Anterior cingulate cortex (tissue), 58 donors: ENCODE measurements around the gene BSDC1.
"Not testable (repeated sequence)": the region's sequence is repeated elsewhere in the genome, so short reads cannot be mapped to it uniquely, and the experiment has no call there.

Experiments used
- DNase-seq, 58 donors: peaks; one replicate each; lab custom pipeline; 2025; lab: John Stamatoyannopoulos, UW

Gene BSDC1

DNA sequence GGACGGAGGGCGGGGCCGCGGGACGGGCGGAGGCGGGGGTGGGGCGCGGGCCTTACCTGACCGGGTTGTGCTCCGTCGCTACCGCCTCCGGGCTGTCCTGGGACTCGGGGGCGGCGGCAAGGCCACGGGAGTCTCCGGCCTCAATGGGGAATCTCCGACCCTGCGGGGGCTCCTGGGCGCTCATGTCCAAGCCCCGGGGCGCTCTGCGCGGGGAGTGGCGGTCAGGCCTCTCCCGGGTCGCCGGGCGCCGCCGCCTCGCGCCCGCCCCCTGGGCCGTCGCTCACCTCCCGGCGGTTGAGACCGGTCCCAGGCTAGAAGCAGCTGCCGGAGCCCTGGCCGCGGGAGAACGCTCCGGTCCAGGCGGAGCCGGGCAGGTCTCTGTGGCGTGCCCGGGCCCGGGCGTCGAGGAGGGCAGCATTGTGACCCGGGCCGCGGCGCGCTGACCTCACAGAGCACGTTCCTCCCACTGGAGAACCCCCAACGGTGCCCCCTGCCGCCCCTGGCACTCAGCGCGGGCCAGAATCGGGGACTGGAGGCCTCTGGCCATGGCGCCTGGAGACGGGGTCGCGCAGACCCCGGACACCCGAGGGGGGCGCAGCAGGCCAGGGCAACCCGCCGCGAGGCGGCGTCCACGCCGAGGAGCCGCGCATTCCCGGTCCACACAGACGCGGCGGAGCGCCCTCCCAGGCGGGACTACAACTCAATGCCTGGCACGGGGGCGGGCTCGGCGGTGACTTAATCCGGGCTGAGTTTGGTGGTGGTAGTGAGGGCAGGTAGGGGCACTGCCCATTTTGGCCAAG is 32.4 kb downstream of the BSDC1 start:
- DNase-seq: peak in 50 of 58 donors; percentile 22 to 77 (median 52)

DNA sequence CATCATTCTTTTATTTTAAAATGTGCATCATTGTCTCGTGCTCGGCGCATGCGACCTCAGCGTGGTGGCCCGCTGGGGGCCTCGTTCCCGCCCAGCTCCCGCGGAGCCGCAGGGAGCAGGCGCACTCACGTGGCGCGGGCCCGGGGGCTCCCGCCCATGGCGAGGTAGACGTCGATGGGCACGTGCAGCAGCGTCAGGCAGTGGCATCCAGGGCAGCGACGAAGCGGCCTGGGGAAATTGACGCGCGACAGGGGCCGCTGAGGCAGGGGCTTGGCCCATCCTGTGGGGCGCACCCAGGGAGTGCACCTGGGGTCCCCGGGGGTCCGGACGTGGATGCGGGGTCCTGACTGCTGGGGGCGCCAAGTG is 33.0 kb downstream of the BSDC1 start:
- DNase-seq: peak in 14 of 58 donors; percentile 12 to 54 (median 36)

DNA sequence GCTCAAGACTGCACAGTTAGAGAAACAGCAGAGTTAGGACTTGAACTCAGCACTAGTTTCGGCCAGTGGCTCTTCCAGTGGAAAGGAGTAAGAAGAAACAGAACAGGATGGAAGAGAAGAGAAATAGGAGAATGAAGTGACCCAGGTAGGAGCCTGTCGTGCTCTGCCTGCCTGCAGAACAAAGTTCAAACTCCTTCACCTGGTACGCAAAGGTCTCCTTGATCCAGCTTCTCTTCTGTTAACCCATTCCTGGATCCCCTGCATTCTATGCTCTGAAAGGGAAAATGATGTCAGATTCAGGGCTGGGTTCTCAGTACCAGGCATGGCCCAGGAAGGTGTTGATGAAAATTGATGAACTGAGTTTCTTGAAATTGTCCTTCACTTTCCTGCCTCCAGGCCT is 35.8 kb downstream of the BSDC1 start:
- DNase-seq: no peak

DNA sequence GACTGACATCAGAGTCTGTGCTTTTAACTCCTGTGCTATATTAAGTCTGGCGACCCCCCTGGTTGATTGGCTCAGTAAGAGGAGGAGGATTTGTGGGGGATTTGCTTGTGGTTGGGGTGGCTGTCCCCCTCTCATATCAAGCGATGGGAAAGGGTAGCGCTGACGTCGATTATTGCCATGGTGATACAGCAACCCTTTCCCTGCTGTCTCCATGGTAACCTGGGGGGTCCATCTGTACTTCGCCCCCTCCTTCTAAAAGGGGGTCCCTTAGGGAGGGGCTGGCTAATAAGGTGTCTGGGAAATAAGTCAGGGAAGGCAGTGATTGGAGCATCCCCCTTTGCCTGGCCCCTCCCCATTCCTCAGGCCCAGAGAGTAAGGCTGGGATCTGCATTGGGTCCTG is 36.6 kb downstream of the BSDC1 start:
- DNase-seq: no peak

DNA sequence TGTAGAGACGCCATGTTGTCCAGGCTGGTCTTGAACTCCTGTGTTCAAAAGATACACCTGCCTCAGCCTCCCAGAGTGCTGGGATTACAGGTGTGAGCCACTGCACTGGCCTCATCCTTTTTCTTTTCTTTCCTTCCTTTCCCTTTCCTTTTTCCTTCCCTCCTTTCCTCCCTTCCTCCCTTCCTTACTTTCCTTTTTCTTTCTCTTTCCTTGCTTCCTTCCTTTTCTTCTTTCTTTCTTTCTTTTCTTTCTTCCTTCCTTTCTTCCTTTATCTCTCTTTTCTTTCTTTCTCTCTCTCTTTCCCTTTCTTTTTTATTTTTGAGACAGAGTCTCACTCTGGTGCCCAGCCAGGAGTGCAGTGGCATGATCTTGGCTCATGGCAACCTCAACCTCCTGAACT is 37.8 kb downstream of the BSDC1 start:
- DNase-seq: no peak

DNA sequence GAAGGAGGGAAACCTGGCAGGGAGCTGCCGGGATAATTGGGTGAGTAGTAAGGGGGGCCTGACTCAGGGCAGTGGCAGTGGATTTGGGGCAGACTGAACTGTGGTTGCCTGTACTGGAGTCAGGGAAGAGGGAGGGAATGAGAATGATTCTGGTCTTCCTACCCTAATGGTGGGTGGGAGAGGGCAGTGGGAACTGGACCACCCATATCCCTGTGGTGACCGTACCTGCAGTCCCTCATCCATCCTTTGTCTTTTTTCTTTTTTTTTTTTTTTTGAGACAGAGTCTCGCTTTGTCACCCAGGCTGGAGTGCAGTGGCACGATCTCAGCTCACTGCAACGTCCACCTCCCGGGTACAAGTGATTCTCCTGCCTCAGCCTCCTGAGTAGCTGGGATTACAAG is 38.5 kb downstream of the BSDC1 start:
- DNase-seq: not testable (repeated sequence)

DNA sequence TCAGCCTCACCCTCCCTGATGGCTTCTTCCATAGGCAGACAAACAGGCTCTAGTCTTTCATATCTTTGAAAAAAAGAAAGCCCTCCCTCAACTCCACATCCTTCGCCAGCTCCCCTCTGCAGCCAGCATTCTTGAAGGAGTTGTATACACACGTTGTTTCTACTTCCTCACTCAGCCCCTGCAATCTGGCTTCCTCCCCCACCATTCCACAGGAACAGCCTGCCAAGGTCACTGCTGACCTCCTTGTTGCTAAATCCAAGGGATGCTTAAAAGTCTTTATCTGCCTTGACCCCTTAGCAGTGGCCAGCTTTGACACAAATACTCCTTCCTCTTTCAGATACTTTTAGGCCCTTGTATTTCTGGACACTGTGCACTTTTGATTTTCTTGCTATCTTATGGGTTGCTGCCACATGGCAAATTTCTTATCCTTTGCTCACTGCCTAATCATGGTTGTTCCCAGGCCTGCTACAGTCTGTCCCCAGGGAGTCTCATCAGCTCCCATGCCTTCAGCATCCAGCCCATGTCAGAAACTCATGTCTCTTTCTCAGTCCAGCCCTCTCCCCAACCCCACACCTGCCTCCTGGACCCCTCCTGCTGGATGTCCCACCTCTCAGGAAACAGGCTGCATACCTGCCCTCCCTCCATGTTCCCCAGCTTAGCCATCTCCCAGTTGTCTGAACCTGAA is 40.2 kb downstream of the BSDC1 start:
- no peak for DNase-seq

DNA sequence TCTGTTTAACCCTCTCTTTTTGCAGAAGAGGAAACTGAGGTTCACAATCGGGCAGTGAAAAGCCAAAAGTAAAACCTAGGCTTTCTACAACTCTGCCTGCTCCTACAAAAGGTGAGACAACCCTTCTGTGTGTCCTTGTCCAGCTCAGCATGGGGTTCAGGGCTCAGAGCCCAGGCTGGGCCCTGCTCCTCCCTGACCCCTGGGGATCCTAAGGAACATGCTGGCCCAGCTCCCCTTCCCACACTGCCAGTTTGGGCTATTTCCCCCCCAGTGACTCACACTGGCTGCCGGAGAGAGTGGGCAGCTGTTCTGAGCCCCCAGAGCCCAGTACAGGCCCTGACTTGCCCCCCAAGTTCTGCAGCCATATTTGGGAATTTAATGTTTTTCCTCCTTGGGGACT is 40.8 kb downstream of the BSDC1 start:
- DNase-seq: no peak

DNA sequence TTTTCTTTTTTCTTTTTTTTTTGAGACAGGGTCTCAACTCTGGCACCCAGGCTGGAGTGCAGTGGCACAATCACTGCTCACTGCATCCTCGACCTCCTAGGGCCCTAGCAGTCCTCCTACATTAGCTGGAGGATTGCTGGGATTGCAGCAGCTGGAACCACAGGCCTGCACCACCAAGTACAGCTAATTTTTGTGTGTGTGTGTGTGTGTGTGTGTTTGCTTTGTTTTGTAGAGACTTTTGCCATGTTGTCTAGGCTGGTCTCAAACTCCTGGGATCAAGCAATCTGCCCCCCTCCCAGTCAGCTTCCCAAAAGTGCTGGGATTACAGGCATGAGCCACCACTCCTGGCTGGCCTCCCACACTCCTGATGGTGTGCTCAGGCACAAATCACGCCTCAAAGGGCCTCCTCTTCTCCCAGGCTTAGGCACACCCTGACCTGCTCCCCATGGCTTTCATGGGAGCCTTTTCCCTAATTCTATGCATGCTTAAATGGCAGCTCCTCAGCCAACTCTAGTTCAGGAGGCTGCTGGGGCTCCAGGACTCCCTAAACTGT is 41.3 kb downstream of the BSDC1 start:
- DNase-seq: no peak

DNA sequence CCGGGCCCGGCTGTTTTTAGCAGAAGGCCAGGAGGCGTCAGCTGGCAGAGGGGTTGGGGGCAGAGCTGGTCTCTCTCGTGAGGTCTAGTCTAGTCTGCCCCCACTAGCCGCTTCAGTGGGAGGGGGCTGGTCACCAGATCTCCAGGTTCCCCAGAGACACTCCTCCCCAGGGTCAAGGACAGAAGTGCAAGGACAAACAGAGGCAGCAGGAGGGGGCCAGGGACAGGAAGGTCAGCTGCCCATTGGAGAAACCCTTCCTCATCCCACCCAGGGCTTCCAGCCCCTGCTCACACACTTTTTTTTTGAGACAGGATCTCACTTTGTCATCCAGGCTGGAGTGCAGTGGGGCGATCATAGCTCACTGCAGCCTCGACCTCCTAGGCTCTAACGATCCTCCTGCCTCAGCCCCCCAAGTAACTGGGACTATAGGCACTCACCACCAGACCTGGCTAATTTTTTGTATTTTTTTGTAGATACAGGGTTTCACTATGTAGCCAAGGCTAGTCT is 41.9 kb downstream of the BSDC1 start:
- peak in 2 of 58 donors; percentile 65 to 67 for DNase-seq

DNA sequence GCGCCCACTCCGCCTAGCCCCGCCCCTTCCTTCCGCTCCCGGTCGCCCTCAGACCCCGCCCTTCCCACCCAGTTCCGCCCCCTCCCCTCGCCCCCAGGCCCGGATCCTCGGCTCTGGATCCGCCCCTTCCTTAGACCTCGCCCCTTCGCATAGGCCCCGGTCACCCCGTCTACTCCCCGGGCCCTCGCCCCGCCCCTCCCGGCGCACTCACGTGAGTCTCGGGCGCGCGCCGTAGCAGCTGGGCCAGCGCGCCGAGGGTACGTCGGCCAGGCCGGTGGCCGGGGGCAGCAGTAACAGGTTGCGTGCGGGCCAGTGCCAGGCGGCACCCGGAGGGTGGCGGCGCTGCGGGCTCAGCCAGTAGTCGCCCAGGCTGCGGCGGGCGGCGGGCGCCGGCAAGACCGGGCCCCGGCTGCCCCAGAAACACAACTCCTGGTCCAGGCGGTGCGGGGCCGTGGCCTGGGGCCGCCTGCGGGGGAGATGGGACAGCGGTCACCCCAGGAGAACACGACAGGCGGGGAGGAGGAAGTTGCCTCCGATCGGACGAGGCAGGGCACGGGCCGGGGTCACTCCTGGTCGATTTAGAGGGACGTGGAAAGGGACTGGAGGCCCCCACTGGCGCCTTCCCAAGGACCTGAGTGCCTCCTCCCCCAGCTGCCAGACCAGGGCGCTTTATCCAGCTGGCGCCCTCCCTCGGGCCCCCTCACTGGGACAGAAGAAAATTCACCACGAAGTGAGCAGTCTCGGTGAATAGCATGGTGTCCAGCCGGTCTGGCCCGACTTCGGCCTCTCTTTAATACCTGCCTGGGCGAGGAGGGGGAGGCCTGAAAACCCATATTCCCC is 42.6 kb downstream of the BSDC1 start:
- DNase-seq: peak in 56 of 58 donors; percentile 49 to 94 (median 88)

DNA sequence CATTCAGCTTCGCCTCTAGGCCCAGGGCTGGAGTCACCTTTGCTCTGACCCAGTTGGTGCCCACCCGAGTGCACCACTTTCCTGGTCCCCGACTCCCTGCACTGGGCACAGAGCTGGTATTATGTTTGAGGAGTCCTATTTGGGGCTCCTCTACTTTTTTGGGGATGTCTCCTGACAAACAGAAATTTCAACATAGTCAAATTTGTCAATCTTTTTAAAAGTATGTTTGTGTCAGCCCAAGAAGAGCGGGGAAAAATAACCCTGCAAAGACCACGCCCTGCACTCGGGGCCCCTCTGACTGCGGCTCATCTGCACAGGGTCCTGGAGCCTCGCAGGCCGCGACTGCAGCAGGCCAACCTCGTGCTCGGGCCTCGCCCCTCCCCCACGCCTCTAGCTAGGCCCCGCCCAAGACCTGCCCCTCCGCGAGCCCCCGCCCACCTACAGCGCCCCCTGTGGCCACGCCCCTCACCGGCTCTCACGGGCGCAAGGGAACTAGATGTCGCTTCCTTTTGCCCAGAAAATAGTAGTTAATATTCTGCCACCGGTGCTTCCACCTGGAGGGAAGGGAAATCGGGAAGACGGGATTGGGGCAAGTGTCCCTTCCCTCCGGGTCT is 43.3 kb downstream of the BSDC1 start:
- peak in 42 of 58 donors; percentile 53 to 89 (median 78) for DNase-seq

DNA sequence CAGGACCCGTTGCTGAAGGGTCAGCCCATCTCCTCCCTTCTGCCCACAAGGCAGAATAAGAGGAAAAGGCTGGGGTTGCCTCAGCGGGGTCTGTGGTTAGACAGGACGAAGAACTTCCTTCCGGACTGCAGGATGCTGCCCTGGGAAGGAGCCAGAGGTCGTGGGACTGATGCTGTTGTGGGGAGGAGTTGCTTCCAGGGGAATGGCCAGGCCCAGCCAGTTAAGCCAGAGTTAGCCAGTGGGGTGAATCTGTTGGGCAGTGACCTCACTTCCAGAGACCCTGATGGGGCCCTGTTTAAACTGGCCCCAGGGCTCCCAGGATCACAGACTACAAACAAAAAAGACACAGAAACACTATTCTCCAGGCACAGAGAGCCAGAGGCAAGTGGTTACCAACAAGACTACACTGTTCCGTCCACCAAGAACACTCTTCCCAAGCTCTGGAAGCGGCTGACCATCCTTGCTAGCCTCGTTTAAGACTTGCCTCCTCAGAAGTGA is 45.0 kb downstream of the BSDC1 start:
- DNase-seq: peak in 1 of 58 donors; percentile 16

DNA sequence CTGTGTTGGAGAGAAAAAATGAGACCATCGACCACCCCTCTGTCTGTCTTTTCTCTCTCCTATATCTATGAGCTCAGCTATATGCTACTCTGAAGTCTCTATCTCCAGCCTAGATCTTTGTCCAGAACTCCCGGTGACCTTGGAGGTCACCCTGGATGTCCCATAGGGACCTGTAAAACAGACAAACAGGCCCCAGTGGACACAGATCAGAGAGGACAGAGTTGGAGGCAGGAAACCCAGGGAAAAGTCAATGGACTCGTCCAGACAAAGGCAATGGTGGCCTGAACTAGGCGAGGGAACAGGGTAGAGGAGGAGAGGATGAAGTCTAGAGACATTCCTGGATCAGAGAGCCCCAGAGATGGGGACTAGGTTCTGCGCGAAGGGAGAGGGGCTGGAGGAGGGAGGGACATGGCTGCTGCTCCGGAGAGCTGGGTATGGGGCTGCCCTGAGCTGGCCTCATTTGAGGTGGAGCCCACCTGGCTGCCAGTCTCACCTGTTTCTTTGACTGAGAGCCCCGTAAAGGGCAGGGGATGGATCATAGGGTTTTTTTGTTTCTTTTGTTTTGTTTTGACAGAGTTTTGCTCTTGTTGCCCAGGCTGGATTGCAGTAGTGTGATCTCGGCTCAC is 47.6 kb downstream of the BSDC1 start:
- DNase-seq: no peak

DNA sequence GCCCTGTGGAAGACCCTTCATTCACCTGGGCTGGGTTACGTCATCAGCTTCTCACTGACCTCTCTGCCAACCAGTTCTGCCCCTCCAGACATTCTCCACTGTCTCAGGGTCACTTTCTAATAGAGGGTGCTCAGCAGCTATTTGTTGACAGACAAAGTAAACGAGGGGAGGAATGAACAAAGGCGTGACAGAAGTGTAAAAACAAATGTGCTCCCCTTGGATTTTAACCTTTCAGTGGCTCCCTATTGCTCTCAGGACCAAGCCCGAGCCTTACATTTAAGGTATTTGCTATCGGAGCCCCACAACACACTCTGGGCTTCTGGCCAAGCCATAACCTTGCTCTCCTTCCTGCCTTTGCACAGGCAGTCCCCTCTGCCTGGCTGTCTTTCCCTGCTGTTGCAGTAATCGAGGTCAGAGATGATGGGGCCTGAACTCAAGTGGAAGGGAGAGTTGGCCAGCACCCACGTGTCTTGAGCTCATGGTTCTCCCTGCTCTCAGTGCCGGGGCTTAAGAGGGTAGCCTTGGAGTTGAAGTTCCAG is 48.9 kb downstream of the BSDC1 start:
- DNase-seq: no peak

DNA sequence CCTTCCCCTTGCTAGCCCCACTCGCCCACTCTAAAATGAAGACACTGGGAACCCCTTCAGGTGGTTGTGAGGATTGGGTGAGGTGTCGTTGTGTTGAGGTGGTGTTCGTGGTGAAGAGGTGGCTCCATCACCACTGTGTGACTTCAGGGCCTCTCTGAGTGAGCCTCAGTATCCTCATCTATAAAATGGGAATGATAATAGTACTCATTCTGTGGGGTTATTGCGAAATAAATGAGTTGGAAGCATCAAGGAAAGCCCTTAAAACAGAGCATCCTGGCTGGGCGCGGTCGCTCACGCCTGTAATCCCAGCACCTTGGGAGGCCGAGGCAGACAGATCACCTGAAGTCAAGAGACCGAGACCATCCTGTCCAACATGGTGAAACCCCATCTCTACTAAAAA is 51.5 kb downstream of the BSDC1 start:
- no peak for DNase-seq

DNA sequence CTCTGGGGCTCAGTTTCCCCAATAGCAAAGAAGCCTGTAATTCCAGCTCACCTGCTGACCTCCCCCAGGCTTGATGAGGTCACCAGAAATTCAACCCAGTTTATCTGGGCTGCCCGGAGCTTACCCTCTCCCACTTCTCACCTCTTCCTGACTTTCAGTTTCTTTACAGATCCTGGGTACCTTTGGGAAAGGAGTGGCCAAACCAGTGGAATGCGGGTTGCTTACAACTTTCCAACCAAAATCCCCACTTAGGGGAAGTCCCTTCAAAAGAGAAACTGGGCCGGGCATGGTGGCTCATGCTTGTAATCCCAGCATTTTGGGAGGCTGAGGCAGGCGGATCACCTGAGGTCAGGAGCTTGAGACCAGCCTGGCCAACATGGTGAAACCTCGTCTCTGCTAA is 52.3 kb downstream of the BSDC1 start:
- DNase-seq: no peak

DNA sequence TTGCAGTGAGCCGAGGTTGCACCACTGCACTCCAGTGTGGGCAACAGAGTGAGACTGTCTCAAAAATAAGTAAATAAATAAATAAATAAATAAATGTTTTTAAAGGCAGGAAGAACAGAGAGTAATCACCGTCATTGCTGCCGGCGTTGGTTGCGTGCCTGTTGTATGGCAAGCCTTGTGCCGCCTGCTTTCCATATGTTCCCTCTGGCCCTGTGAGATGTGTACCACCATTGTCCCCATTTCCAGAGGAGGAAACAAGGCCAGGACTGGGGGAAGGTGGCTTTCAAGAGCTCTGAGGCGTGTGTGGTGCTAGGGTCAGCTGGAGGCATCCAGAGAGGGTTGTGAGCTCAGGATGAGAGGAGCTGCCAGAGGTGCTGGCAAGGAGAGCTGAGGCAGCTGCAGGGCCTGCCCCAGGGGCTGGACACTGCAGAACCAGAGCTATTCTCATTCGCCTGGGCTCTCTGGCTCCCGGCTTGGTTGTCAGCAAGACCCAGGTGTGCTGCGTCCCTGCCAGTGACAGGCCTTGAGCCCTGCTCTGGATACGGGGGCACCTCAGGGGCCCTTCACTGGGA is 53.0 kb downstream of the BSDC1 start:
- peak in 14 of 58 donors; percentile 18 to 56 (median 30) for DNase-seq
